GM21825 (cell line): ENCODE results near the gene LPCAT1.
A peak's percentile ranks its signal among the peaks of the same experiment; 100 is the strongest.
"Not testable (repeated sequence)": the region's sequence is repeated elsewhere in the genome, so short reads cannot be mapped to it uniquely, and the experiment has no call there.

Experiments
- ATAC-seq: cut with Tn5 transposase; IDR thresholded peaks from one replicate; pipeline ENCODE4 v1.9.1; 2021; ENCODE audit warnings: mild to moderate bottlenecking, moderate library complexity; ENCODE audit not compliant: unreplicated experiment

LPCAT1 gene

DNA sequence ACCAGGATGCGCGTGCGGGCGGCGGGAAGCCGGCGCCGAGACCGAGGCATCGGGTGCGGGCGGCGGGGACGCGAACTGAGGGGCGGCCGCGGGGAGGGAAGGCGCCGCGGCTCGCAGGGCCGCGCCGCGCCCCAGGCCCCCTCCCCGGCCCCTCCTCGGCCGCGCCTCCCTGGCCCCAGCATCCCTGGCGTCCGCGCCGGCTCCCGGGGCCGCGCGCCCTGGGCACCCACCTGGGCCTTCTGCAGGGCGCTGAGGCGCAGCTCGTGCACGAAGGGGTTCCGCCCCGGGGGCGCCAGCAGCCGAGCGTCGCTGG is 324 bp downstream of the LPCAT1 start:
- peak; percentile 30 for ATAC-seq

- no peak for ATAC-seq
Measured at GRCh38 chr5:1522601-1523479, 920 bp downstream of the LPCAT1 start.

DNA sequence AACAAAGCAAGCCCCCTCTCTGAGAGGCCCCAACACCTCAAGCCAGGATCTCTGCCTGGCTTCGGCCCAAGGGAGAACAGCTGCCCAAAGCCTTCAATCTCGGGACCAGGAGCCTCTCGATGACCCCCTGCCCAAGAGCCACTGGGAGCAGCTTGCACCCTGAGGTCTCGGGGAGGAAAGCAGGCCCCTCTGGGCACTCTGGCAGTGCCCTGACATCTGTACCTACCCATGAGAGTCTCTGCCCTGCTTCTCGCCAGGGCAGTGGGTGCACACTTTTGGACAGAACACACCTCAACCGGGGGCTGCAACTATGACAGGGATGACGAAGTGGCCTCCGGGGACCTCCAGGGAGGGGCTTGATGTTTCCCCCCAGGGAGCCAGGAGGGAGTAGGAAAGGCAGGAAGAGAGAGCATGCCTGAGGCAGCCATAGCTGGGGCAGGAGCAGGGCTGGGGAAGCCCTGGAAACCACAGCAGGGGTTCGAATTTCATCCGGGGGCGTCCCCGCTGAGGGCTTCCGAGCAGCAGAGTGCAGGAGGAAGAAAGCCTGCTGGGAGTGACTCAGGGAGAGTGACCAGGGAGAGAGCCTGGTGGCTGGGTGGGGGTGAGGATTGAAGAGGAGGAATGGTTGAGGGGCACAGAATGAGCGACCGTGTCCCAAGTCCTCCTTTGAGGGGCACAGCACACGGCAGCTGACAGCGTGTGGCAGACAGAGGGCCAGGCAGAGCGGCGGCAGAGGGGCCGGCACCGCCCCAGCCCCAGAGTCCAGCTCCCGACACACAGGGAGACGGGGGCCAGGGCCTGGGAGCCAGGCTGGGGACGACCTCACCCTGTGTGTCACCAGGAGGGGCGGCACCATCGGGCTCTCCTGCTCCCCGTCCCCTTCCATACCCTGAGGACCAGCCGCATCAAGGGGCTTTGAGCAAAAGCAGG is 1.8 kb downstream of the LPCAT1 start:
- ATAC-seq: no peak

- ATAC-seq: no peak
Measured at GRCh38 chr5:1520791-1521453, 2.8 kb downstream of the LPCAT1 start.

DNA sequence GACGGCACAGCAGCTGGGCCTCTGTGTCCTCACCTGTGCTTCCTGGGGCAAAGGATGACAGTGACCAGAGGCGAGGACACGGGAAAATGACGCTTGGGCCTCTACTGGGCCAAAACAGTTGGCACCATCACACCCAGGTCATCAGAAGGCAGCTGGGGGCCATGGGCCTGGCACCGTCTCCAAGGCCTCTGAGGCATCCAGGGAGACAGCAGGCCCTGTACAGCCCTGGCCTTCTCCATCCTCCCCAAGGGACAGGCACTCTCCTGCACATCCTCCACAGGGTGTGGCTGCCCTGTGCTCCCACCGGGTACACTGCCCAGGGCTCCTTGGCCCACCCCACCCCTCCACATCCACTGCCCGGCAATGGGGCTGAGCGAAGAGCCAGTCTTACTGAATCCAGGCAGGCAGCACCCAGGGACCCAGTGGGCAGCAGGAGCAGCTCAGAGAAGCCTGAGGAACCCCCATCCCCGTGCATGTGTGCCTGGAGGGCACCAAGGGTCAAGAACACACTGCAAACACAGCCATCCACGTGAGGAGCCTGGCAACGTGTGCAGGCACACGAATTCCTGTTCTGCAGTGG is 4.0 kb downstream of the LPCAT1 start:
- ATAC-seq: no peak

DNA sequence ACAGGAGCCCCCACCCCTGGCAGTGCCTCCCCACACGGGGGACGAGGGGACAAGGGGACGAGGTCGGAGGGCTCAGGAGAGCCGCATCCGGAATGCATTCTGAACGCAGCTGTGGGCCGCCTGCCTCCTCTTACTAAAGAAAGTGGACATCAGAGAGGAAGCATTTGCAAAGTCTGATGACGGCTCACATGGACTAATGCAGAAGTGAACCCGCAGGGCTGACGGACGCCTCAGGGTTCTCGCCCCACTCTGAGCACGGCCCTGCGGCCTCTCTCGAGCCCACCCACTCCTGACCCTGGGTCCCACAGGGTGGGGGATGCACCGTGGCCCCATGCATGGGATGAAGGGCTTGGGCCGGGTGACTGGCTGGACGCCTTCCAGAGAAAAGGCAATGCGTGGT is 5.9 kb downstream of the LPCAT1 start:
- ATAC-seq: no peak

DNA sequence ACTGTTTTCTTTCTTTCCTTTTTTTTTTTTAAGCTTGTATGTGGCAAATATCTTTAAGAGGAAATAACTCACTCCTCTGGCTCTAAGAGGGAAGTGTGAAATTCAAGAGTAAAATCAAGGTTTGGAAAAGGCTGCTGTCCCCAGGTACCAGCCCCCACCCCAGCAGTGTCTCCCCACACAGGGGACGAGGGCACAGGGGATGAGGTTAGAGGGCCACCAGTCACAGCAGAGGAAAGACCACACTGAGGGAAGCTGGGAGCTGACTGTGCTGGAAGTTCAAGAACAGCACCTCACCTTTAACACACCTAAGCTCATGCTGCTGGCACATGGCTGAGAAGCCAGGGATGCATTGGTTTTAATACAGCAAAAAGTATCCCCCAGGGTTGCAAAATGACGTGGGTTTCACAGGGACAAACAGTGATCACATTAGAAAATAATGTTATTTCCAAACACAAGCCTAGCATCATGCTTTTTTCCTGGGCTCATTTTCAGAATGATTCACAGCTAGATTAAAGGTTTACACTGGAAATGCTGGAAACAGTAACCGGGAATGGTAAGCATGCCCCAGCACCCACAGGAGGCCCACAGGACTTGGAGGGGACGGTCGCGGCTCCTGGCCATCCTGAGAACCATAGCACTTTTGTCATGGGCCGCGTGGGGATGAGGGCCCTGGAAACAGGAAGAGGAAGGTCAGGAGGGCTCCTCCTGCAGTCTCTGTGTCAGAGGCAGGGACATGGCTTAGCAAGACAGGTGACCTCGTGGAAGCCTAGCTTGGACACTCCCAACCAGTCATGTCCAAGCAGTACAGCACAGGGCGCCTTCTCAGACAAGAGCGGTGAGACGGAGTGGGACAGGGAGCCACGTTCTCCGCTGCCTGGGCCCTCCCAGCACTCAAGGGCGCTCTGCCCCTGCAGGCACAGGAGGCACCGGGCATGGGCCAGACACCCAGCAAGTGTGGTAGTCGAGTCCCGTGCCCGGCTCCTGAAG is 6.9 kb downstream of the LPCAT1 start:
- no peak for ATAC-seq

DNA sequence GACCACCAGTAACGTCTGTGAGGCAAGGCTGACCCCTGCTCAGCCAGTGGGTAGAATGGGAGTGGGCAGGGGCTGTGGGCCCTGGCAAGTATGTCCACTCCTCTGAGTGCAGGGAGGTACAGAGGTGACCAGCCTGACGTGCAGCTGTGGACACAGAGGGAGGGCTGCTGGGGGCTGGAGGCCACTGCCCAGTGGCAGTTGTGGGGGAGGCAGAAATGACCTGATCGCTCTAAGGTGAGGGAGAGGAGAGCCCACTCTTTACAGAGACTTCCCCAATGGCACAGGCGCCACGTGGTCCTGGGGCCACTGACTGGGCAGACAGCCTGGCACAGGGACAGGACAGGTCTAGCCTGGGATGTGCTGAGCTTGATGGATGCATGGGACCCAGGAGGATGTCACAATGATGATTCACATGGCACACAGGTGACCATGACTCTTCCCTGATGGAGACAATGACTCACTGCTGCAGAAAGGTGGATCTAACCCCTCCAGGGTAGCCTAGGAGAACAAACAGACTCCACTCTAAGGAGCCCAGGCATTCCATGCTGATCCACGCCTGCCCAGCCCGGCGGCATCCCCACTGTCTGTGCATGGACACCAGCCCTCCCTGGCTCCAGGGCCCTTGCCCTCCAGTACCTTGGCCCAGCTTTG is 7.7 kb downstream of the LPCAT1 start:
- no peak for ATAC-seq

GRCh38 chr5:1515311-1515920 is 8.3 kb downstream of the LPCAT1 start:
- ATAC-seq: no peak

DNA sequence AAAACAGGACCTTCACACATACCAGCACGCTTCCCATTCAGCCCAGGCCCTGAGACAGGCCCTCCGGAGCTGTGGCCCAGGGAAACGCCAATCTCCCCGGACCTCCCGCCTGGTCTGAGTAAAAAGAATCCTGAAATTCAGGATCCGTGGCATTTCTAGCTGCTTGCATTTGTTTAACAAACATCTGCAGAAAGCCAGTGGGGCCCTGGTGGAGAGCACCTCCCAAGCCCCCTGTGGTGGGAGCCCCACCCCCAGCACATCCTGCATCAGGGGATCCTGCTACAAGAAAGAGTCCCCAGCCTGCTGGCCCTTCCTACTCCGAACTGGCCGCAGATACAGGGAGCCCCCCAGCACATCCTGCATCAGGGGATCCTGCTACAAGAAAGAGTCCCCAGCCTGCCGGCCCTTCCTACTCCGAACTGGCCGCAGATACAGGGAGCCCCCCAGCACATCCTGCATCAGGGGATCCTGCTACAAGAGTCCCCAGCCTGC is 8.9 kb downstream of the LPCAT1 start:
- not testable (repeated sequence) for ATAC-seq

DNA sequence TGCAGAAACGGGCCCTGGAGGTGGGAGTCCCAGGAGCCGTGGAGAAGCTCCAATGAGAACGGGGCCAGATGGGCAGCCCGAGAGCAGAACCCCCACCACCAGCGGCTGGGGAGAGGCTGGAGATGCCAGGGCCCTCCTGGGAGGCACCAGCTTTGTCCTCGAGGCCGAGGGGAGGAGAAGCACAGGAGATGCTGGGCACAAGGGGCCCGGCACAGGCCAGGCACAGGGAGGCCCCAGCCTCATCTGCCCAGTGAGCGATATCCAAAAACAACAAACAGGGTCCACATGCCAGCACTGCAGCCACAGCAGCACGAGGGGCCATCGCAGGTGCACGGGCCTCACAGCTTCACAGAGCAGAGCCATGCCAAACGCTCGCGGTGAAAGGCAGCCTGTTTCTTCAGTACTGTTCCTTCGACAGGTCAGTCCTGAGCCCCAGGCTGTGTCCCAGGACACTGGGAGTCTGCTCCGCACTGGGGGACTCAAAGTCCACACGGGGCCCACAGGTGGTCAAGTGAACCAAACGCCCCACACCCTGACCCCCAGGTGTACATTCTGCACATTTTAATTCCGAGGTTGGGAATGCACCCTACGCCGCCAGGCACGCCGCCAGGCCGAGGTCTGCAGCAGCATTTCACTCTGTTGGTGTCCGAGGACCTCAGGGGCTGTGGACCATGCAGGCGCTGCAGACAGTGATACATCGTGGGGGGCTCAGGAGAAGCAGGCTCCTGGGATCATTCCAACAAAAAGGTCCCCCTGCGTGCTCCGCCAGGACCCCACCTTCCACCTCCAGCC is 9.5 kb downstream of the LPCAT1 start:
- no peak for ATAC-seq

DNA sequence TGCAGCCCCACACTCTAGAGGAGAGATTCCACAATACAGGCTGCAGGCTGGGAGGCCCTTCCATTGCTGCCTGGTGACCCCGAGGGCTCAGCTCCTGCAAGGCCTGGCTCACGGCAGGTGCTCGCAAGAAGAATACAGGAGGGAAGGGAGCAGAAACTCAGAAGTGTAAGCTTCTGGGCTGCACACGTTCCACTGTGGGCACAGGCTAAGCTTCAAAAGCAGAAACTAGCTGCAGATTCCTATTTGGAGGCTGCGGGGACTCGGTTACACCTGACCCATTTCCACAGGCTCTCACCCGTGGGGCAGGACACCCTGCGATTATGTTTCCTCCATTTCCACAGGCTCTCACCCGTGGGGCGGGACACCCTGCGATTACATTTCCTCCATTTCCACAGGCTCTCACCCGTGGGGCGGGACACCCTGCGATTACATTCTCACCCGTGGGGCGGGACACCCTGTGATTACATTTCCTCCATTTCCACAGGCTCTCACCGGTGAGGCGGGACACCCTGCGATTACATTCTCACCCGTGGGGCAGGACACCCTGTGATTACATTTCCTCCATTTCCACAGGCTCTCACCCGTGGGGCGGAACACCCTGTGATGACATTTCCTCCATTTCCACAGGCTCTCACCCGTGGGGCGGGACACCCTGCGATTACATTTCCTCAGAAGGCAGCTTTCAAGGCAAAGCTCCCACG is 10.3 kb downstream of the LPCAT1 start:
- ATAC-seq: no peak

DNA sequence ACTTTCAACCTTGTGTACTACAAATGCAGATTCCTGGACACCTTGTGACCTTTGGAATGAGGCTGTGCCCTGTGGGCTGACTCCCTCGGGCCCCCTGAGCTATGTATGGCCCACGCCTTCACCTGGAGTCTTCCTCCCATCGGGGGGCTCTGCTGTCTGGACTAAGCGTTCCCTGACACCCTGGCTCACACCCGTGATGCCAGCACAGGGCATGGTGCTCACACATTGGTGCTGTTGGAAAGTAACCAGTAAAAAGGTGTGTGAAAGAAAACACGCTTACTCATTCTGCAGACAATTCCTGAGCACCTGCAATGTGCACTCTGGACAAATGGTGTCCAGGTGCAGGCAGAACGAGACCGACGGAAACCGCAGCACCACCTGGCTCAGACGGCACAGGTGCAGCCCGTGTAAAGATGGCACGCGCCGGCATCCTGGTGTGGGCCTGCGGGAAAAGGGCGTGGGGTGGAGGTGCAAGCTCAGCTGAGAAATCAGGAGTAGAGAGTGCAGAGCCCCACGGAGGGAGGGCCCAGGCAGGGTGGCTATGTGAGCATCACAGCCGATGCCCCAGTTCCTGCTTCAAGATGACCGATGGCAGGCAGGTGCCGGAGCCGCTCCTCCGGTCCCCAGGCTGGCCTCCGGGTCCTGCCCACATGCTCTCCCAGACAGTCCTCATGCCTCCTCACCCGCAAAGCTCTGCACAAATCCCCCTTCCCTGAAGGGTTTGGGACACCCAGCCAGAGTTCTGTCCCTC is 11.0 kb downstream of the LPCAT1 start:
- no peak for ATAC-seq

DNA sequence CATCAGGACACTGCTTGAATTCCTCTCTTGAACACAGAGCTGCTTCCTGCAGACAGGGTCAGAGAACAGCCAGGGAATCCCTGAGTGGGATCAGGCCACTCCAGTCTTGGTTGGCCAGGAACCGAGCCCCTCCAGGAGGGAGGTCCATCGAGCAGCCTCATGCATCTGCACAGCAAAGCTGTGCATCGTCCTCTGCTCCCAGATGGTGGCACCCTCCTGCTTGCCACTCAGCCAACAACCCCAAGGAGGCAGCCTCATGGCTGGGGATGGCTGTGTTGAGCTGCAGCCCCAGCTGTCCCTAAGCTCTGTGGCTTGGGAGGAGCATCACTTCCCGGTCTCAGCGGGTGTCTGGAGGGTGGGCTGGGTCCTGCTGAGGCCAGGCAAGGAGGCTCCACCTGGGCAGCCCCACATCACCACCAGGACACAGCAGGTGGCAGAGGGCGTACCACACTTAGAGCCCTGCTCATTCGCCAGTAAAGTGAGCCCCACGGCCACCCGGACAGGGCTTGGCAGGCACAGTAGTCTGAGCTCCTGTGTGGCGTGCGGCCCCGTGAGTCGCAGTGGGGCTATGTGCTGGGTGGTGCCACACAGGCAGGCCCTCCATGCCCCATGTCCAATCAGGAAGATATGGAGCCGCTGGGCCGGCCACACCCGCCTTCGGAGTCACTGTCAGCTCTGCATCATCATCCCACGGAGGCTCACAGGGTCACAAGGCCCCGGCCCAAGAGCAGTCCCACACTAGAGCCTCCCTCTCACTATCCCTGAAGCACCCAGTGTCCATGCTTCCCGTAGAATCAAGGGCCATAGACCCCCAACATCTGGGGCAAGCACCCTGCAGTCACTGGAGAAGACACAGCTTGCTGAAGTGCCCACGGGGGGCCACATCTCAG is 11.9 kb downstream of the LPCAT1 start:
- ATAC-seq: no peak

- no peak for ATAC-seq
Measured at GRCh38 chr5:1511048-1511447, 12.7 kb downstream of the LPCAT1 start.

DNA sequence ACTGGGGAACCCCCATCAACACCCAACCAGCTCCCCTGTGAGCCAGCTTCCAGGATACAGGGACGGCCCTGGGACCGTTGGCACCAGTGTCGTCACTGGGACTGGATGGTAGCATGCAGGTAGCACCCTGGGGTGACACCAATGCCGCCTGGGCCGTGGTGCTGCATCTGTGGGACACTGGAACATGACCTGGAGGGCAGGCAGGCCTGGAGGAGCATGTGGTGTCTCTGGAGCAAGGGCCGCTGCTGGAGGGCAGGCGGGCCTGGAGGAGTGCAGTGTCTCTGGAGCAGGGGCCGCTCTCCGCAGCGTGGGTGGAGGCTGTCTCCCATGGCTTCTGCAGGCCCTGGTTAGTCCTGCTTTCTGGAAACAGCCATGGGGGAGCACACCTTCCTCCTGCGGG is 13.1 kb downstream of the LPCAT1 start:
- no peak for ATAC-seq
